ENCODE results near the gene SCRN2. TPM values are rescaled to one million over a fixed set of nuclear protein-coding genes. Genes with fewer than 3 reads are reported as not detected.

The SCRN2 gene
- total and polyA plus RNA-seq, 2 experiments from 2014 or later: 40.6 to 45.5 TPM

GRCh38 chr17:47823519-47823918, 17.6 kb downstream of the SCRN2 start:
- H2AFZ ChIP-seq: no peak overlapping the region
- H3K27me3 Mint-ChIP-seq (ENCODE audit: insufficient read depth, low read depth, poor library complexity): peaks cover 8% of the 10 kb centered on the region
- H3K4me1 Mint-ChIP-seq: peaks cover 16% of the 10 kb centered on the region
- no peaks in the 10 kb centered on the region for H3K9me2 ChIP-seq (ENCODE audit: insufficient read depth)
- no peaks in the 10 kb centered on the region for H3K79me2 ChIP-seq (replicated peaks; ENCODE audit: insufficient read depth)
- no peaks in the 10 kb centered on the region for H3K9me3 Mint-ChIP-seq
- peaks cover 14% of the 10 kb centered on the region; the same call in 1 of the 2 replicates for H3K4me1 ChIP-seq (ENCODE audit: insufficient read depth)
- DNase-seq (ENCODE audit: low spot score) (no peak), ATAC-seq (no peak)
- H3K4me2 ChIP-seq: no peak overlapping the region
- H3K27ac ChIP-seq (ENCODE audit: low read depth): no peak overlapping the region
- H3K27me3 ChIP-seq (ENCODE audit: insufficient read depth): no peaks in the 10 kb centered on the region
- no peak for TF ChIP-seq CREB1 (CRISPR knock-in tag; IDR thresholded peaks at IDR 0.05; ENCODE audit: low read depth)
- H3K36me3 ChIP-seq (ENCODE audit: insufficient read depth): peaks cover 7% of the 10 kb centered on the region; the same call in 1 of the 2 replicates
- H3F3A ChIP-seq (replicated peaks; ENCODE audit: low read depth): no peaks in the 10 kb centered on the region
- no peaks in the 10 kb centered on the region for H4K20me1 ChIP-seq (replicated peaks; ENCODE audit: insufficient read depth)
- H3K36me3 Mint-ChIP-seq (ENCODE audit: low read depth): peaks cover 39% of the 10 kb centered on the region
- no peak overlapping the region for H3K27ac Mint-ChIP-seq
- no peak overlapping the region for H3K4me3 Mint-ChIP-seq
- H3K4me3 ChIP-seq: no peak overlapping the region

- H3K4me2 ChIP-seq: no peak overlapping the region
These were observed 18.3 kb downstream of the SCRN2 start for GRCh38 chr17:47822785-47823184.

GRCh38 chr17:47821424-47822391, 19.4 kb downstream of the SCRN2 start, which contains the start of gene OSBPL7:
OSBPL7 (minus strand) TSS chr17:47821794; CDS start chr17:47820278, 1,516 bp downstream.
- H3K4me3 ChIP-seq: peak within 1 kb of the TSS; percentile 86
- no peaks in the 10 kb centered on the region for H3F3A ChIP-seq (replicated peaks; ENCODE audit: low read depth)
- H3K27ac ChIP-seq (ENCODE audit: low read depth): no peak within 1 kb of the TSS
- H3K79me2 ChIP-seq (replicated peaks; ENCODE audit: insufficient read depth): no peaks in the 10 kb centered on the region
- H2AFZ ChIP-seq: peak within 1 kb of the TSS; percentile 96
- H3K27ac Mint-ChIP-seq: no peak within 1 kb of the TSS
- ATAC-seq (peak; percentile 98), DNase-seq (ENCODE audit: low spot score) (peak; percentile 83)
- no peaks in the 10 kb centered on the region for H3K9me2 ChIP-seq (ENCODE audit: insufficient read depth)
- H3K27me3 Mint-ChIP-seq (ENCODE audit: insufficient read depth, low read depth, poor library complexity): peaks cover 8% of the 10 kb centered on the region
- H4K20me1 ChIP-seq (replicated peaks; ENCODE audit: insufficient read depth): no peaks in the 10 kb centered on the region
- no peaks in the 10 kb centered on the region for H3K9me3 Mint-ChIP-seq
- peaks cover 16% of the 10 kb centered on the region for H3K4me1 Mint-ChIP-seq
- peaks cover 6% of the 10 kb centered on the region; the same call in 1 of the 2 replicates for H3K36me3 ChIP-seq (ENCODE audit: insufficient read depth)
- H3K4me2 ChIP-seq: peak within 1 kb of the TSS; percentile 94
- H3K36me3 Mint-ChIP-seq (ENCODE audit: low read depth): peaks cover 27% of the 10 kb centered on the region
- H3K27me3 ChIP-seq (ENCODE audit: insufficient read depth): no peaks in the 10 kb centered on the region
- H3K4me1 ChIP-seq (ENCODE audit: insufficient read depth): peaks cover 14% of the 10 kb centered on the region; the same call in 1 of the 2 replicates
- peak within 1 kb of the TSS; percentile 98 for H3K4me3 Mint-ChIP-seq
- TF ChIP-seq CTCF (conservative IDR thresholded peaks at IDR 0.05; ENCODE audit: low read depth in 2 of 2) (peak; percentile 35 to 84; a peak in 3 of 4 replicates), POLR2AphosphoS5 (IDR thresholded peaks at IDR 0.05; ENCODE audit: low read depth) (peak; percentile 53), ZNF462 (CRISPR knock-in tag; IDR thresholded peaks at IDR 0.05) (no peak)

More at GRCh38 chr17:47822785-47823184, 18.3 kb downstream of the SCRN2 start:
- Histone ChIP-seq H3K79me2 (replicated peaks; ENCODE audit: insufficient read depth) (no peaks in the 10 kb centered on the region), H3K36me3 (ENCODE audit: insufficient read depth) (peaks cover 7% of the 10 kb centered on the region; the same call in 1 of the 2 replicates), H3K4me1 (ENCODE audit: insufficient read depth) (peaks cover 14% of the 10 kb centered on the region; the same call in 1 of the 2 replicates), H3K9me2 (ENCODE audit: insufficient read depth) (no peaks in the 10 kb centered on the region), H3K4me3 (no peak overlapping the region), H3K27ac (ENCODE audit: low read depth) (no peak overlapping the region), H3K27me3 (ENCODE audit: insufficient read depth) (no peaks in the 10 kb centered on the region), H4K20me1 (replicated peaks; ENCODE audit: insufficient read depth) (no peaks in the 10 kb centered on the region), H2AFZ (no peak overlapping the region), H3F3A (replicated peaks; ENCODE audit: low read depth) (no peaks in the 10 kb centered on the region)
- Mint-ChIP-seq H3K4me1 (peaks cover 16% of the 10 kb centered on the region), H3K4me3 (no peak overlapping the region), H3K9me3 (no peaks in the 10 kb centered on the region), H3K27me3 (ENCODE audit: insufficient read depth, low read depth, poor library complexity) (peaks cover 8% of the 10 kb centered on the region), H3K27ac (no peak overlapping the region), H3K36me3 (ENCODE audit: low read depth) (peaks cover 34% of the 10 kb centered on the region)
- DNase-seq (ENCODE audit: low spot score): no peak
- ATAC-seq: no peak
- no peak for TF ChIP-seq EZH2 (IDR thresholded peaks at IDR 0.05; ENCODE audit: low read depth, unreplicated experiment)
